ENCODE data around the gene VDR.

The VDR gene

DNA sequence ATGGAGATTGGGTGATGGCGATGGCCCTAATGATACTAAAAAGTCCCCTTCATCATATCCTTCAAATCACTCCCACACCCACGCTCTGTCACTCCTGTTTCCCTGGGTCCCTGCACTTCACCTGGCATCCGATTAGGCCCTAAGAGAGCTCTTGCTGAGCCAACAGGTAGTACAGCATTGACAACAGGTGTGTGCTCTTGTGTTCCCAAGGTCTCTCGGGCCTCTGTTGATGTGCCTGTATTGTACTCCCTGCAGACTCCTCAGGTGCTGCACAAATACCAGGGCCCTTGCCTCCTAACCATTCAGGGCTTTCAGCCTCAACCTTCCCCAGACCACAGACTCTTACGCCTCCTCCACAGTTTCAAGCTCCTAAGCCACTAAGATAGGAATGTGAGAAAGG lies 25.8 kb upstream of the VDR start:
- DNase-seq (ENCODE audit: low read depth): no peak

GRCh38 chr12:47927346-47927745 lies 22.6 kb upstream of the VDR start:
- DNase-seq (ENCODE audit: low read depth): no peak

DNA sequence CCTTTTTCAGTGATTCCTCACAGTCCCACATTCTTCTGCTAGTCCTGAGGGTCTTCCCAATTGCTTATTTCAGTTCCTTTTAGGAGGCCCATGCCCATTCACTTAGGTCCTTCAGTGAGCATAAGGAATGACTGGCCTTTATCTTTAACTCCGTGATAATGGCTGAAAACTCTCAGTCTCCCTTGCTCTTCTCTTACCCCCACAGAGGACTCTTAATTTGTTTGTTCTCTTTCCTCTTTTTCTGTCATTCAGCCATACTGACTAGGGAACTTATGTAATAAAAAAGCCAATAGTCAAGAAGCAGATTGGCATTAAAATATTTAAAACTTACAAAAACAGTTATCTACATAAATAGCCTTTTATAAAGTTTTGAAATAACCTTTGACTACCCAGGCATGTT lies 17.1 kb upstream of the VDR start:
- DNase-seq (ENCODE audit: low read depth): no peak

DNA sequence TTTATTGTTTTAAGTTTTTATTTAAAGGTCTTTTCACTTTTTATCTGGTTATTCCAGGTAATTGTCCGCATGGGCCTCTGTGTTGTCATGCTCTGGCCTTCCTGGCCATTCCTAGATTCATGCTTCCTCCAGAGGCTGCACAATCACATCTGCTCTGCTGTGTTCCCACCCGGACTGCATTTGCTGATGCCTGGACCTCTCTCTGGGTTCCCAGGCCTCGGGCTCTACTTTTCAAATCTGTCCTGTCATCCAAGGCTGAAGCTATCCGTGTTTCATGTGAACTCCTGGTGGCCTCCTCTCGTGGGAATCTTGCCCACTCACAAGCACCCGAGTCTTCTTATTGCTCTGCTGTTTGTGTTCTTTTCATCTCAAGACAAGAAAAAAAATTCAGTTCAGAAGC lies 16.1 kb upstream of the VDR start:
- no peak for DNase-seq (ENCODE audit: low read depth)

DNA sequence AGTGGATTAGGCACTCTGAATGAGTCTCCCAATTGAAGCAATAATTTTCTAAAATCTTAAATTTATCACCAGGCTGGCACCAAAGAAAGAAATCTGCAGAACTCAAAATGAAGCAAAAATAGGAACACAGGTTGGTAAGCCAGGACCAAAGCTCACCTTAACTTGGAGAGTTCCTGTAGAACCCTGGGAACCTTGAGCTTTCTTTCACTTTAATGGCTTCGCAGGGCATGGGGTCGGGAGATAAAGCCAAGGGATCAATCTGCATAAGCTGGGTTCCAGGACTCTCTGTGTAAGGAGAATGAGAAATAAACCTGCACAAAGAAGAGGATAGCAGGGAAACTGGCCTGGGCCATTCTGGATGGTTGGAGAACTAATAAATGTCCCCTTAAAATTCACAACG lies 8.3 kb upstream of the VDR start:
- no peak for DNase-seq (ENCODE audit: low read depth)

GRCh38 chr12:47912556-47912955 lies 7.8 kb upstream of the VDR start:
- DNase-seq (ENCODE audit: low read depth): no peak

DNA sequence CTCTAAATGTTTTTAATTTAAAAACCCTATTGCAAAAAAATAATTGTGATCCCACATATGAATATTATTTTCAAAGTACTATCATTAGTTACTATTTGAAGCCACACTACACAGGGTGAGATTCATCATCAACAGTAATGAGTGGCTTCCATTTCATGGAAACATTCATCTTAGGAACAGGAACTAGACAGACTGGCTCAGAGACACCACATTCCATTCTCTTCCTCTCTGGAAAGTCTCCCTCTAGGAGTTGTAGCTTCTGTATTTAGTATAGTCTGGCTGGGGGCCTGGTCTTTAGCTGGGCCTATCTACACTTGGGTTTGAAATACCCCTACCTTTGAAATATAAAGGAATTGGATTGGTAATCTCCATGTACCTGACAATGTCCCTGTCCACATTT lies 6.2 kb upstream of the VDR start:
- no peak for DNase-seq (ENCODE audit: low read depth)

DNA sequence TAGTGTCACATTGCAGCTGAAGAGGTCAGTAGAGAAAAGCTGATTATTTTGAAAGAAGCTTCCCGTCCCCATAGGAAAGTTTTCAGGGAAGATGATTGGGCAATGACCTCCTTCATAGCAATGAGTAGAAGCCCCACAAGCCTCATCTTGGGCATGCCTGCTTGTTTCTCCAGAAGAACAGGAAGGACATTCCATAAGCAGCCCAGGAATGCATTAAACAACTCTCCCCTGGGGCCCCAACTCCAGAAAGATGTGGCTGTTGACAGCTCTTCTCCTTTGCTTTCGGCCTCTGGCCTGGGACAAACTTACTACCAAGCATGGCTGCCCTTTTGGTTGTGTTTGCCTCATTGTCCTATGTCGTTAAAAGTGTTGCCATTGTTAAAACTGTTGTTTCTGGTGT lies 5.7 kb upstream of the VDR start:
- no peak for DNase-seq (ENCODE audit: low read depth)

DNA sequence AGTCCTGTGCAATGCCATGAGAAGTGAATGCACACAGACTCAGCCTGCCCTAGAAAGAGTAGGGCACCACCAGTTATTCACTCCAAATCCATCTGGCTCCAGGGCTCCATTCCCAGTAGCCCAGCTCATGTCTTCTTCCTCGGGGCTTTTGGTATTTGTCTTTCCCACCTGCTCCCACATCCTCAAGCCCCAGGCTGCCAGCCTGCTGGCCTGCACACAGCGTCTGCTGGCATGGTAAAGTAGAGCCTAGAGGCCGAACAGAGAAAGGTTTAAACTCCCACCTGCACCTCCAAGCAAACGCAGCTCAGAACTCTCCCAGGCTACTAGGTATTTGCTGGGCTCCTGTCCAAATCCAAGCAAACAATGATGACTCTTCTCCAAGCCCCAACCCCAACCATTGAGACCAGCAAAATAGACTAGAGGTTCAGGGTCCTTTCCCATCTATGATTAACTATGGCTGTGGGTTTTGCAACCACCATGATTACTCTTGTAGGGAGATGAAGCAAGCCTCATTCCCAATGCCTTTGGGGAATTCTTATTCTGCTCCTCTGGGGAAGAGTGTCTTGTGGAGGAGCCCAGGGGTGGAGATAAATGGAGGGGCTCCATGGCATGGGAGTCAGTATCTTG lies 5.2 kb upstream of the VDR start:
- no peak for DNase-seq (ENCODE audit: low read depth)

GRCh38 chr12:47908738-47909137 lies 3.9 kb upstream of the VDR start:
- DNase-seq (ENCODE audit: low read depth): no peak

DNA sequence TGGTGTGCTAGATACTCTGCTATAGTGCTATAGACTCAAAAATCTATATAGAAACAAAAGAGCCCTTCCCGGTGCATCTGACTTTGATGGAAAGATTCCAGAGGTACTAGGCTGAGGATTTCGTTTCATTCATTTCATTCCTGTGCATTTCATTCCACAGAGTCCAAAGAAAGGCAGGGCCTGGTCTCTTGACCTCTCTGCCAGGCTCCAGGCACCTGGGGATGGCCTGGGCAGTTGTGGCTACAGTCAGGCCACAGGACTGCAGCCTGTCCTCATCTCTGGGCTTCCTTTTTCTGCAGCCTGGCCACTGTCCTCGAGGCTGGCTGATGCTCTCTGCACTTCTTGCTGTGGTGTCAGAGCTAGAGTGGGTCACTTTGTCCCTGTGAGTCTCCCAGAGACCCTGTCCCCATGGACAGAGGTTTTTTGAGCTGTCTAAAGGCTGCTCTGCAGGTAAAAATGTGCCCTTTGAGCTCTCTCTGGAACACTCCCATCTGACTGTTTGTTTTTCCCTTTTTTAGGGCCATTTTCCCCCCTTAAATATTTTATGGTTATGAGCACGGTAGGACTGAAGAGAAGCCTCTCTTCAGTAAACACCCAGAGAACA lies 3.2 kb upstream of the VDR start:
- no peak for DNase-seq (ENCODE audit: low read depth)

- DNase-seq (ENCODE audit: low read depth): peak; percentile 70
These were observed 674 bp downstream of the VDR start for GRCh38 chr12:47903927-47904712.

DNA sequence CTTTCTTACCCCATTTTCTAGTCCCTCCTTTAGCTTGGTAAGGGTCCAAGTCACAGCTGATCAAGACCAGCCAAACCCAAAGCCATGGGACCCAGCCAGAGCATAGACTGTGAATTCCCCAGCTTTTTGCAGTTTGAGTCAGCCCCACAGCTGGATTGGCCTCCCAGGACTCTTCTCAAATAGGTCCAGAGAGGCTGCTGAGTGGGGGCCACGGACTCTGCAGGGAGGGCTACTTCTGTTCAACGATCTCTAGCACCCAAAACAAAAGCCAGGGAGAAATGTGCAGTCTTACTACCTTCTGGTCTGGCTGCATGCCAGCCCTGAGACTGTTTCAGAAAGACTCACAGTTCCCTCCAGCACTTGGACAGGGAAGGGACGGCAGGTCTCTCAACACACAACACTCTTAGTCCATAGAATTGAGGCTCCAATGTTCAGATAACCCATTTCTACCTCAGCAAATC lies 1.6 kb downstream of the VDR start:
- peak; percentile 65 for DNase-seq (ENCODE audit: low read depth)

DNA sequence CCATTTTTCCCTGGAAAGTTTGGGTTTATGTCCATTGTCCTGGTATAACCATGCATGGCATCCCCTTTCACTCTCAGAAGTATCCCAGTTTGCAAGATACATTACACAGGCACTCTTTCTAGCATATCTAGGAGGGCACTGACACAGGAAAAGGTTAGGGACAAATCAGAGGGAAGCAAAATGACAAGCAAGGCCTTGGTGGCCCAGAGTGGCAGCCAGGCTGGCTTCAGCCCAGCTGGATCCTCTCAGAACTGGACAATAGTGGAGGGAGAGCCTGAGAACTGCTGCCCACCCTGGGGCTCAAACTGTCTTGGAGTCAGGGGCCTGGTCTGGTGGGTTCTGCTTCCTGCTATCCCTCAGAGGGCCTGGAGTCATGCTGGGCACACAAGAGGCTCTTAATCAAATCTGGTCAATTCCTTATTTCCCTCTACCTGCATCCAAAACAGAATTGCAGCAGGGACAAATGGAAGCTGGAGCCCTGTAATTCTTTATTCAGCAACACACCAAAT lies 2.6 kb downstream of the VDR start:
- DNase-seq (ENCODE audit: low read depth): no peak

- no peak for DNase-seq (ENCODE audit: low read depth)
These were observed 3.1 kb downstream of the VDR start for GRCh38 chr12:47901718-47902093.

GRCh38 chr12:47901063-47901717 lies 3.6 kb downstream of the VDR start:
- DNase-seq (ENCODE audit: low read depth): no peak

GRCh38 chr12:47900131-47901062 lies 4.4 kb downstream of the VDR start:
- DNase-seq (ENCODE audit: low read depth): no peak

GRCh38 chr12:47899466-47899865 lies 5.3 kb downstream of the VDR start:
- DNase-seq (ENCODE audit: low read depth): no peak

GRCh38 chr12:47896633-47897032 lies 8.2 kb downstream of the VDR start:
- no peak for DNase-seq (ENCODE audit: low read depth)

DNA sequence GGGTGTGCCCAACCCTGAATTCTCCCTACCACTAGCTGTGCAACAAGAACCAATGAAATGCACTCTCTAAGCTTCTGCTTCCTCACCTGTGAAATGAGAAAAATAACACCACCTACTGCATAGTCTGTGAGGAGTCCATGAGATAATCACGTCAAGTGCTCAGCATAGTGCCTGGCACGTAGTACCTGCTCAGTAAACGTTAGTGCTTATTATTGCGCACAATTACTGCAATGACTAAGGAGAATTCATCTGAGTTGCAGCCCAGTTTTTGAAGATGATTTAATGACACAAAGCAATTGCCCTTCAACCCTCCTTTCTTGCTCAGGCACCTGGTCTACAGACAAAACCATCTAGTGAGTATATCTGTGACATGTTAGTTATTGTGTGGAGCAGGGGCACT lies 8.8 kb downstream of the VDR start:
- DNase-seq (ENCODE audit: low read depth): no peak

GRCh38 chr12:47894652-47895051 lies 10.1 kb downstream of the VDR start:
- DNase-seq (ENCODE audit: low read depth): no peak

GRCh38 chr12:47894068-47894467 lies 10.7 kb downstream of the VDR start:
- DNase-seq (ENCODE audit: low read depth): no peak

All from stromal cell of bone marrow (primary cell).